GM12878 (cell line): ENCODE results near the gene PLEKHG1. TPM values are rescaled to one million over a fixed set of nuclear protein-coding genes. Genes with fewer than 3 reads are reported as not detected.

ENCODE experiments used
- BCL11A ChIP-seq: IDR thresholded peaks from 2 replicates; pipeline ENCODE4 v1.6.1; 2011; ENCODE audit warnings: low read depth, low read length
- DPF2 ChIP-seq: fragments of 450-650 bp; IDR thresholded peaks from 2 replicates; pipeline ENCODE4 v1.6.1; 2017; ENCODE audit warnings: mild to moderate bottlenecking
- E2F4 ChIP-seq: IDR thresholded peaks from 2 replicates; pipeline ENCODE4 v1.6.1; 2012; ENCODE audit warnings: low read depth, low read length, improper control_type of control experiment
- E4F1 ChIP-seq: fragments of 450-650 bp; IDR thresholded peaks from 2 replicates; pipeline ENCODE4 v1.6.1; 2018; ENCODE audit warnings: borderline replicate concordance, mild to moderate bottlenecking; ENCODE audit not compliant: partially characterized antibody
- GABPA ChIP-seq: IDR thresholded peaks from 2 replicates; pipeline ENCODE4 v1.6.1; 2014; ENCODE audit warnings: antibody characterized with exemption, low read depth, mild to moderate bottlenecking, inconsistent platforms
- HDAC6 ChIP-seq: fragments of 200-600 bp; sonication (generic); IDR thresholded peaks from one replicate; pipeline ENCODE4 v1.8.0; 2017; ENCODE audit warnings: antibody characterized with exemption; ENCODE audit not compliant: unreplicated experiment
- MYB ChIP-seq: fragments of 150-350 bp; IDR thresholded peaks from 2 replicates; pipeline ENCODE4 v1.6.1; 2014; ENCODE audit warnings: mild to moderate bottlenecking, low read depth, low read length, borderline replicate concordance
- RB1 ChIP-seq: fragments of 450-650 bp; formaldehyde crosslinking; IDR thresholded peaks from 2 replicates; pipeline ENCODE4 v1.6.1; 2017; ENCODE audit warnings: mild to moderate bottlenecking, borderline replicate concordance
- SMAD1 ChIP-seq: fragments of 450-650 bp; IDR thresholded peaks from 2 replicates; pipeline ENCODE4 v1.6.1; 2018; ENCODE audit warnings: mild to moderate bottlenecking, low read depth; ENCODE audit not compliant: partially characterized antibody
- SPI1 ChIP-seq: IDR thresholded peaks from 2 replicates; pipeline ENCODE4 v1.6.1; 2011; ENCODE audit warnings: low read depth, mild to moderate bottlenecking, low read length, moderate library complexity, borderline replicate concordance; ENCODE audit not compliant: insufficient read depth
- SREBF1 ChIP-seq: IDR thresholded peaks from 2 replicates; pipeline ENCODE4 v1.6.1; 2012; ENCODE audit warnings: mild to moderate bottlenecking, low read length
- TARDBP ChIP-seq: IDR thresholded peaks from 2 replicates; pipeline ENCODE4 v1.6.1; 2016; ENCODE audit warnings: borderline replicate concordance
- ZBTB40 ChIP-seq: fragments of 450-650 bp; IDR thresholded peaks from 2 replicates; pipeline ENCODE4 v1.6.1; 2016; ENCODE audit warnings: mild to moderate bottlenecking, moderate library complexity, borderline replicate concordance
- polyA plus RNA-seq, 11 experiments: library from polyadenylated mRNA; depleted of rRNA in 4 of 11; unstranded in 6 of 11; stranded (reverse) in 5 of 11; fragments of >200 nt; fragmentation: Nextera tagmentation in 4 of 11; fragmentation: Illumina TruSeq in 1 of 11; extraction: Ambion mirVana in 4 of 11; extraction: Trizol in 1 of 11; gene quantifications; 1 replicate in 1 of 11; 2 replicates in 10 of 11; pipeline versions ENCODE4 v1.2.1 to v1.2.3, GENCODE V29; 2011 to 2016; ENCODE audit warnings: inconsistent platforms in 2 of 11, missing spikeins in 2 of 11, low read depth in 1 of 11
- total RNA-seq, 4 experiments: library from RNA; depleted of rRNA in 3 of 4; stranded (reverse); fragments of >200 nt in 3 of 4; fragmentation: Illumina TruSeq in 1 of 4; extraction: Trizol in 1 of 4; gene quantifications; 2 replicates each; pipeline versions ENCODE4 v1.2.1 to v1.2.3, GENCODE V29; 2013 to 2021
- TF ChIP-seq, protein P1 (sequence below): IDR thresholded peaks from 2 replicates; pipeline ENCODE4 v1.6.1; 2011; ENCODE audit warnings: low read depth, low read length, improper control_type of control experiment, borderline replicate concordance
- TF ChIP-seq, protein P2 (sequence below): fragments of 450-650 bp; conservative IDR thresholded peaks from 2 replicates; pipeline ENCODE4 v1.6.1; 2017; ENCODE audit warnings: mild to moderate bottlenecking, moderate library complexity
- TF ChIP-seq, protein P3 (sequence below): IDR thresholded peaks from 2 replicates; pipeline ENCODE4 v1.6.1; 2012; ENCODE audit warnings: low read depth, low read length, improper control_type of control experiment

PLEKHG1 gene
- total and polyA plus RNA-seq, 10 of the 15 experiments (the other 5 are each of a cell fraction or from before 2014, with no cell fraction given): 0.77 to 17.2 (median 4.9) TPM

- TF ChIP-seq SPI1 (peak; percentile 96), ZBTB40 (no peak; the same call in 1 of the 2 replicates), MYB (no peak; the same call in 1 of the 2 replicates), E2F4 (no peak), RB1 (no peak), E4F1 (no peak), DPF2 (peak; percentile 92), GABPA (peak; percentile 72), BCL11A (peak; percentile 75), TARDBP (no peak), HDAC6 (no peak), SMAD1 (no peak), SREBF1 (no peak)
- TF ChIP-seq, protein P1, sequence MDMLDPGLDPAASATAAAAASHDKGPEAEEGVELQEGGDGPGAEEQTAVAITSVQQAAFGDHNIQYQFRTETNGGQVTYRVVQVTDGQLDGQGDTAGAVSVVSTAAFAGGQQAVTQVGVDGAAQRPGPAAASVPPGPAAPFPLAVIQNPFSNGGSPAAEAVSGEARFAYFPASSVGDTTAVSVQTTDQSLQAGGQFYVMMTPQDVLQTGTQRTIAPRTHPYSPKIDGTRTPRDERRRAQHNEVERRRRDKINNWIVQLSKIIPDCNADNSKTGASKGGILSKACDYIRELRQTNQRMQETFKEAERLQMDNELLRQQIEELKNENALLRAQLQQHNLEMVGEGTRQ: no peak
- TF ChIP-seq, protein P2, sequence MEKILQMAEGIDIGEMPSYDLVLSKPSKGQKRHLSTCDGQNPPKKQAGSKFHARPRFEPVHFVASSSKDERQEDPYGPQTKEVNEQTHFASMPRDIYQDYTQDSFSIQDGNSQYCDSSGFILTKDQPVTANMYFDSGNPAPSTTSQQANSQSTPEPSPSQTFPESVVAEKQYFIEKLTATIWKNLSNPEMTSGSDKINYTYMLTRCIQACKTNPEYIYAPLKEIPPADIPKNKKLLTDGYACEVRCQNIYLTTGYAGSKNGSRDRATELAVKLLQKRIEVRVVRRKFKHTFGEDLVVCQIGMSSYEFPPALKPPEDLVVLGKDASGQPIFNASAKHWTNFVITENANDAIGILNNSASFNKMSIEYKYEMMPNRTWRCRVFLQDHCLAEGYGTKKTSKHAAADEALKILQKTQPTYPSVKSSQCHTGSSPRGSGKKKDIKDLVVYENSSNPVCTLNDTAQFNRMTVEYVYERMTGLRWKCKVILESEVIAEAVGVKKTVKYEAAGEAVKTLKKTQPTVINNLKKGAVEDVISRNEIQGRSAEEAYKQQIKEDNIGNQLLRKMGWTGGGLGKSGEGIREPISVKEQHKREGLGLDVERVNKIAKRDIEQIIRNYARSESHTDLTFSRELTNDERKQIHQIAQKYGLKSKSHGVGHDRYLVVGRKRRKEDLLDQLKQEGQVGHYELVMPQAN: no peak
- TF ChIP-seq, protein P3, sequence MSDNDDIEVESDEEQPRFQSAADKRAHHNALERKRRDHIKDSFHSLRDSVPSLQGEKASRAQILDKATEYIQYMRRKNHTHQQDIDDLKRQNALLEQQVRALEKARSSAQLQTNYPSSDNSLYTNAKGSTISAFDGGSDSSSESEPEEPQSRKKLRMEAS: no peak
Measured at GRCh38 chr6:150622941-150623874, 23.5 kb downstream of the PLEKHG1 start (continued).
